Activated CD4-positive, alpha-beta T cell treated with anti-CD3 and anti-CD28 coated beads for 48 hours (primary cell): ENCODE measurements around the gene PAX5.

Experiments
- DNase-seq: peaks from one replicate; pipeline ENCODE4 v3.0.0-alpha.2; 2020

PAX5 gene

GRCh38 chr9:37036776-37037502, 2.9 kb upstream of the PAX5 start:
- peak; percentile 54 for DNase-seq

GRCh38 chr9:37036371-37036775, 2.3 kb upstream of the PAX5 start:
- peak; percentile 26 for DNase-seq

- DNase-seq = no peak
Measured at GRCh38 chr9:37035648-37036370, 1.7 kb upstream of the PAX5 start.

GRCh38 chr9:37034938-37035647, 1.0 kb upstream of the PAX5 start:
- DNase-seq = no peak

- DNase-seq = peak; percentile 58
Measured at GRCh38 chr9:37034305-37034937, 353 bp upstream of the PAX5 start.

GRCh38 chr9:37033141-37033540, 927 bp downstream of the PAX5 start:
- DNase-seq = no peak

GRCh38 chr9:37032713-37033112, 1.4 kb downstream of the PAX5 start:
- DNase-seq = no peak

- no peak for DNase-seq
Measured at GRCh38 chr9:37031902-37032301, 2.2 kb downstream of the PAX5 start.

- no peak for DNase-seq
Measured at GRCh38 chr9:37031081-37031480, 3.0 kb downstream of the PAX5 start.

GRCh38 chr9:37030611-37030939, 3.5 kb downstream of the PAX5 start:
- DNase-seq = no peak

- peak; percentile 27 for DNase-seq
Measured at GRCh38 chr9:37029776-37030610, 4.1 kb downstream of the PAX5 start.

GRCh38 chr9:37029304-37029775, 4.7 kb downstream of the PAX5 start:
- DNase-seq = no peak

GRCh38 chr9:37028420-37029031, 5.5 kb downstream of the PAX5 start:
- DNase-seq = no peak

GRCh38 chr9:37027582-37028419, 6.3 kb downstream of the PAX5 start:
- peak; percentile 96 for DNase-seq

- no peak for DNase-seq
Measured at GRCh38 chr9:37026931-37027581, 7.0 kb downstream of the PAX5 start.

GRCh38 chr9:37026113-37026930, 7.7 kb downstream of the PAX5 start:
- no peak for DNase-seq

- no peak for DNase-seq
Measured at GRCh38 chr9:37025823-37026112, 8.3 kb downstream of the PAX5 start.

GRCh38 chr9:37025071-37025822, 8.8 kb downstream of the PAX5 start:
- no peak for DNase-seq

GRCh38 chr9:37017546-37017945, 16.5 kb downstream of the PAX5 start:
- DNase-seq = no peak
